Peyer's patch (tissue), 4 donors: ENCODE data around the gene SULT1C3.

Source experiments
- CTCF ChIP-seq, 6 experiments: fragments of 450-650 bp in 4 of 6; fragments of 200-600 bp in 2 of 6; sonication (generic) in 1 of 6; IDR thresholded peaks; one replicate each; pipeline ENCODE4 v1.5.1; 2017 to 2019; ENCODE audit warnings: antibody characterized with exemption in 6 of 6, mild to moderate bottlenecking in 3 of 6, moderate library complexity in 1 of 6
- POLR2A ChIP-seq, 2 donors: fragments of 450-650 bp; IDR thresholded peaks; one replicate each; pipeline ENCODE4 v1.5.1; 2017; ENCODE audit warnings: antibody characterized with exemption in 2 of 2, mild to moderate bottlenecking in 2 of 2, moderate library complexity in 2 of 2

- TF ChIP-seq CTCF (IDR thresholded peaks at IDR 0.05) (no peak), POLR2A (IDR thresholded peaks at IDR 0.05) (no peak)
Observed at GRCh38 chr2:108278631-108279030, 38.9 kb downstream of the SULT1C3 start.
